Stimulated activated CD8-positive, alpha-beta memory T cell treated with anti-CD3 and anti-CD28 coated beads, Interleukin-12 subunit alpha, Interleukin-12 subunit beta, amount 100 ng/mL, for 4 hours (primary cell): Measurements from ENCODE around the gene SLK.

Source experiments
- DNase-seq: peaks from one replicate; pipeline ENCODE4 v3.0.0-alpha.2; 2020; ENCODE audit warnings: low read depth

Gene SLK

GRCh38 chr10:103991393-103992128, 24.6 kb downstream of the SLK start:
- no peak for DNase-seq

DNA sequence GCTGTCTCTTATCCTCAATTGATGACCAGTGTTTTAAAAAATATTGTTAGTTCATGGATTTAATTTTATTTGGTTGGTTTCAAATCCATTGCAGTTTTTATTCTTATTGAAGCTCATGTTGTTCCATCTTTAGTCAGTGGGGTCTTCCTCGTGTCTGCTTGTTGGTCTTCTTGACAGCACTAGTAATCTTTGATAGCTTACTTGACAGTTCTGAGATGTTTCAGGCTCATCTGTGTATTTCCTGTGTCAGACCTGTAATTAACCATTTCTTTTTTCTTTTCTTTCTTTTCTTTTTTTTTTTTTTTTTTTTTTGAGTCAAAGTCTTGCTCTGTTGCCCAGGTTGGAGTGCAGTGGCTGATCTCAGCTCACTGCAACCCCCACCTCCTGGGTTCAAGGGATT, 28.2 kb downstream of the SLK start:
- DNase-seq, result no peak

GRCh38 chr10:103998805-103999204, 31.9 kb downstream of the SLK start:
- no peak for DNase-seq

DNA sequence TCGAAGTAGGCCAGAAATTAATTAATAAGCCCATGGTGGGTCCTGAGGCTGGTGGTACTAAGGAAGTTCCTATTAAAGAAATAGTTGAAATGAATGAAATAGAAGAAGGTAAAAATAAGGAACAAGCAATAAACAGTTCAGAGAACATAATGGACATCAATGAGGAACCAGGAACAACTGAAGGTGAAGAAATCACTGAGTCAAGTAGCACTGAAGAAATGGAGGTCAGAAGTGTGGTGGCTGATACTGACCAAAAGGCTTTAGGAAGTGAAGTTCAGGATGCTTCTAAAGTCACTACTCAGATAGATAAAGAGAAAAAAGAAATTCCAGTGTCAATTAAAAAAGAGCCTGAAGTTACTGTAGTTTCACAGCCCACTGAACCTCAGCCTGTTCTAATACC, 36.0 kb downstream of the SLK start:
- no peak for DNase-seq

DNA sequence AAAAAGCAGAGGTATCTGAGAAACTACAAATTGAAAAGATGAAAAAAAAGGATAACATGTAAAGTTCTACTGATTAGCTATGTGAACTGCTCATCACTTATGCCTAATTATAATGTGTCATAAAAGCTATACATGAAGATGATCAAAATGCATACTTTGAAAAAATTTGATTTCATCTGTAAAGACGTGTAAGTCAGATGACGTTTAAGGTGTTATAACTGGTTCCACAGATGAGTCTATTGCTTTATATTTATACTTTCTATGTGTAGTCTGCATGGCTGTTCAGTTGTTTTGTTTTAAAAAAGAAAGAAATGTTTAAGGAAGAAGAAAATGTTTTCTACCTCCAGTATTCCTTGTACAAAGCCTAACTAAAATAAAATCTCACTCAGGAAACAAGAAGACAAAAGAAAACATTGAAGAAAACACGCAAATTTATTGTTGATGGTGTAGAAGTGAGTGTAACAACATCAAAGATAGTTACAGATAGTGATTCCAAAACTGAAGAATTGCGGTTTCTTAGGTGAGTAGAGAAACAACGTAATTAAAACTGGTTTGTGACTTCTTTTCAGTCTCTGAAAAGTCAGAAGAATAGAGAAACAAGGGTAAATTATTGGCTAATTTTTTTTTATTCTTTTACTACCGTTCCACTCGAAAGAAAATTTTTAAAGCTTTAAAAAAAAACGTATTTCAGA, 38.4 kb downstream of the SLK start:
- no peak for DNase-seq

GRCh38 chr10:104011904-104012303, 45.0 kb downstream of the SLK start:
- no peak for DNase-seq

DNA sequence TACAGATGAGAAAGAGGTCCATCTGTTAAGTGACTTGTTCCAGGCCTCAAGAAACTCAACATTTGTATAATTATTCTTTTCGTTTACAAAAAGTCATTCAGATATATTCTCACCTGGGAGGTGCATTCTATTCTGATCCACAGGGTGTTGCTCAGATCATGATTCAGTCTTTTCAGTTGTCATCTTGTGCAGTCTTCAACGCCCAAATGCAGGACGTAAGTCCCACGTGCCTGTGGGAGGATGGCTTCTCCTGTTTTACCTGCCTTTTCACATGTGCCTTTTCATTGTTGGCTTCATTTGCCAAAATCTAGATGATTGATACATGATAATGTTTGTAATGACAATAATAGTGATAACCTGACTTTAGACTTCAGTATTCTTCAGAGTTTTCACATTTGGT, 46.5 kb downstream of the SLK start:
- no peak for DNase-seq

GRCh38 chr10:104014176-104014575, 47.2 kb downstream of the SLK start:
- no peak for DNase-seq

- no peak for DNase-seq
These were observed 49.7 kb downstream of the SLK start for GRCh38 chr10:104016661-104017060.

- DNase-seq, result no peak
These were observed 51.5 kb downstream of the SLK start for GRCh38 chr10:104018471-104018870.

- DNase-seq, result no peak
These were observed 53.1 kb downstream of the SLK start for GRCh38 chr10:104020020-104020419.

GRCh38 chr10:104021246-104021645, 54.3 kb downstream of the SLK start:
- DNase-seq, result no peak

GRCh38 chr10:104022026-104022425, 55.1 kb downstream of the SLK start:
- DNase-seq, result no peak

- no peak for DNase-seq
These were observed 58.6 kb downstream of the SLK start for GRCh38 chr10:104025524-104025923.

DNA sequence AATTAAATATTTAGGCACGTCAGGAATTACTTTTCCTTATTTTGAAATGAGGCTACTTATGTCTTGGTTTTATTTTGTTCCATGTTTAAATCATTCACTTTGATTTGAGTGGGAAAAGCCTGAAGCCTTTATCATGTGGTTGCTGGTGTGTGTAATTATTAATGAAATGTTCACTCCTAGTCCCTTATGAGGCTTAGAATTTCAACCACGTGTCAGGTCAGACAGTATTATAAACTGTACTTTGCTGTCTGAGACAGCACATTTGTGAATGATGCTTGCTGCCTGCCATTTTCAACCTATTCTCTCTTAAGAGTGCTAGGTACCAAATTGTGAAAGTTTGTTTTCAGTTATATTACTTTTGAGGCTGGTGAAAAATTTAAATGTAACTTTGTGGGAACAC, 59.8 kb downstream of the SLK start:
- no peak for DNase-seq

DNA sequence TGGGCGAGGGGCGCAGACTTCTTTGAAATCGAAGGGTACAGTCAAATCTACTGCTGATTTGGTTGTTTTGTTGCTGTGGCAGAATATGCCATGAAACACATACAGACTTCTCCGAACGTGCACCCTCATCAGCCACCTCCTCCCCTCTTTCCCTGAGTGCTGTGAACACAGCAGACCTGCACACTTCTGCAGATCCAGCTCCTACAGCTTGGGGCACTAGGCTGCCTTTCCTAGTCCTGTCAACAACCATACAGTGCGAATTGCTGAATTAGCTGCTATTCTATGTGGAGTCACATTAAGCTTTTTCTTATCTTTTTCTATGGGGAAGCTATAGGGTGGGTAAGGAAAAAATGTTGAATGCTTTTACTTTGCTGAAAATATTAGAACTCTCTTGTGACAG, 61.2 kb downstream of the SLK start:
- no peak for DNase-seq

GRCh38 chr10:104028823-104029520, 62.0 kb downstream of the SLK start:
- no peak for DNase-seq

- DNase-seq, result no peak
These were observed 62.6 kb downstream of the SLK start for GRCh38 chr10:104029521-104029860.

- no peak for DNase-seq
These were observed 64.7 kb downstream of the SLK start for GRCh38 chr10:104031631-104032030.

DNA sequence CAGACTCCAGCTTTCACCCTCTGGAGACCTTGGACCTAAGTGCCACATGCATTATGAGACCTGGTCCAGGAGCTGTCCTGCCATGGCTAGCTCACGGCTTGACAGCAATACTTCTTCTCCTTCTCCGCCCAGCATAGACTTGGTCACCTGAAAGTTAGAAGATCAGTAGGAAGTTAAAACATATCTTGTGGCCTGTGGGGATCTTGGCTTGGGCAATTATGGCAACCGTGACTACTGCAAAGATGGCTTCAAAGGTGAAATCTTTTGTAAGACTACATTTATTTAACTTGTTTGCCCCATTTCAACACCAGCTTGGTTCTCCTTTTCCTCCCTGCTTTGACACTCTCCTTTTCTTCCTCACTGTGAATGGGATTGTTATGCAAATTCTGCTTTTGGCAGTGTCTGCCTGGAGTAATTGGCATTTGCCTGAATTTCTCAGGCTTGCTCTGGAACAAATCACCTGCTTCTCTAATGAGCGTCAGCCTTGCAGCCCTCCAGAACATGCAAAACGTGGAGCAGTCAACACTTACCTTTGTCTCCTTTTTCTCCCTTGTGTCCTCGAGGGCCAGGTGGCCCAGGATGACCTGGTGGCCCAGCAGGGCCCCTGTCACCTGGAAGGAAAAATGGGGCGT, 65.3 kb downstream of the SLK start:
- no peak for DNase-seq

- no peak for DNase-seq
These were observed 66.5 kb downstream of the SLK start for GRCh38 chr10:104033401-104033930.

DNA sequence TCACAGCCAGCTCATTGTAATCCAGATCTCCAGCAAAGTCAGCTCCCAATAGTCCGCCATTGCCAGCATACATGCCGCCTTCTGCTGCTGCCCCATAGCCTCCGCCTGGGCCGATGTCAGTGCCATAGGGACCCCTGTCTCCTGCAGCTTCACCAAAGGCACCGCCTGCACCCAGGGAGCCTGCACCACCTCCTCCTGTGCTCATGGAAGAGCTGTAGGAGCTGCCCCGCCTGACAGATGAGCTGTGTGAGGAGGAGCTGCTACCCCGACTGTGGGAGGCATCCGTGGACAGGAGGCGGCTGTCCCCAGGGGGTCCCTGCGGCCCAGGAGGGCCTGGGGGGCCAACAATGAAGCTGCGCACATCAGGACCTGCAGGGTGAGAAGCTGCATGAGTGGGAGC, 67.0 kb downstream of the SLK start:
- no peak for DNase-seq
